Panc1 (cell line): ENCODE data around the gene FAM241B.

ENCODE experiments used
- CTCF ChIP-seq: fragments of 450-650 bp; IDR thresholded peaks from 2 replicates; pipeline ENCODE4 v1.5.1; 2017; ENCODE audit warnings: mild to moderate bottlenecking
- POLR2AphosphoS5 ChIP-seq: IDR thresholded peaks from 2 replicates; pipeline ENCODE4 v1.6.1; 2012; ENCODE audit warnings: mild to moderate bottlenecking, low read depth, low read length, moderate library complexity
- REST ChIP-seq, 2 experiments: IDR thresholded peaks; 2 replicates each; pipeline ENCODE4 v1.6.1; 2011 to 2012; ENCODE audit warnings: low read depth in 2 of 2, control low read depth in 1 of 2, low read length in 1 of 2, mild to moderate bottlenecking in 1 of 2, moderate library complexity in 1 of 2; ENCODE audit not compliant: insufficient read depth in 1 of 2
- SIN3A ChIP-seq: IDR thresholded peaks from 2 replicates; pipeline ENCODE4 v1.6.1; 2012; ENCODE audit warnings: low read depth, mild to moderate bottlenecking, low read length, moderate library complexity, borderline replicate concordance; ENCODE audit not compliant: insufficient read depth
- TCF7L2 ChIP-seq: IDR thresholded peaks from 2 replicates; pipeline ENCODE4 v1.6.1; 2011; ENCODE audit warnings: mild to moderate bottlenecking, low read depth, low read length, inconsistent platforms

DNA sequence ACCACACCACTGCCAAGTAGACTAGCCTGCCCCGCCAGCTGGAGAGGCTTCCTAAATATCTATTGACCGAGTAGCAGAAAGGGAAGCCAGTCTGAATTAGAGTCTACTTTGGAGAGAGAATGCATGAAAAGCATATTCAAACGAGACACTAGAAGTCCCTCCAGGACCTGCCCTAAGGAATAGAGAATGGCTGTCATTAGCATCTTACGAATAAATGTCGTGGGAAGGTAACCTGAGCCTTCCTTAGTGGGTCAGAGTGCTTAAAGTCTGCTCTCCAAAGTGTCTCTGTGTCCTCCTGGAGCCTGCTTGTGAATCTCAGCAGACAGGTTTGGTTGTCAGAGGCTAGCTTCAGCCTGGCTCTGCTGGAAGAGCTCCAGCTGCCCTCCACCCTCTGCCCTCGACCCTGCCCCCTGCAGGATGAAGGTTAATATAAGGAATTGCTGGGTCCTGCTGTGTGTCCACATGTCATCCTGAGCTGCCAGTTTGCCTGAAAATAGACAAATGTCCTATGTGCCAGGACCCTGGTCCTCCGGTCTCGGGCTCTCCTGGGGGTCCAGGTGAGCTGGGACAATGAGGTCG lies 33.4 kb downstream of the FAM241B start:
- TF ChIP-seq REST (IDR thresholded peaks at IDR 0.05; ENCODE audit: insufficient read depth in 1 of 2, low read depth in 2 of 2, low read length in 1 of 2): no peak
- no peak for TF ChIP-seq CTCF
- TF ChIP-seq POLR2AphosphoS5: no peak
- TF ChIP-seq SIN3A: no peak
- TF ChIP-seq TCF7L2: no peak
